AG20443 (cell line): Measurements from ENCODE around the gene SLC35B3.
"Not testable (repeated sequence)": the region's sequence is repeated elsewhere in the genome, so short reads cannot be mapped to it uniquely, and the experiment has no call there.

ENCODE experiments used
- DNase-seq: peaks from one replicate; pipeline ENCODE4 v3.0.0; 2012; ENCODE audit warnings: low spot score, mixed read lengths

The SLC35B3 gene

DNA sequence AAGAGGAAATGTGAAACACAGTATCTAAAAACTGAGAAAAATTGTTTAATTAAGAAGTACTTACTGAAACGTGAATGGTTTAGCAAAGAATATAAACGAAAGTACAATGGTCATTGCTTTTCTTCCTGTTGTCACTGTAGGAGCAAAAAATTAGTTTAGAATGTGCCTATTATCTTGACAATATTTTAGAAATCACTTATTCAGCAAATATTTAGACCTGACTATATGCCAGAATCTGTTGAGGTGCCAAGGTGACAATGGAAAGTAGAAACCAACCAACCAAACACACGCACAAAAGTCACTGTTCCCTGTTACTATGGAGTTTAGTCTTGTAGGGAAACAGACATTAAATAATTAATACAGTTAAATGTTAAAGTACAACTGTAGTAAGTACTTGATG, 20.5 kb downstream of the SLC35B3 start:
- DNase-seq, result no peak

DNA sequence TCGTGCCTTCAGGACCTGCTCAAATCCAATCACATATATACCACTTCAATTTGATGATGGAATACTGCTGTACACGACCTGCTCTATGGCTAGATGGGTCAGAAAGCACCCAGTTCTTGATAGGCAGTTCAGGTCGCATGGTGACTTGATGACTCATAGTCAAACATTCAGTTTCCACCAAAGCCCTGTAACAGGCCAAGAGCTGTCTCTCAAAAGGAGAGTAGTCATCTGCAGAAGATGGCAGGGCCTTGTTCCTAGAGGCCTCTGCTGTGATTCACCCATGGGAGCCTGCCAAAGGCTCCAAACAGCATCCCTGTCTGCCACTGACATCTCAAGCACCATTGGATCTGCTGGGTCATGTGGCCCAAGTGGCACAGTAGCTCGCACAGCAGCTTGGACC, 29.4 kb downstream of the SLC35B3 start:
- not testable (repeated sequence) for DNase-seq

DNA sequence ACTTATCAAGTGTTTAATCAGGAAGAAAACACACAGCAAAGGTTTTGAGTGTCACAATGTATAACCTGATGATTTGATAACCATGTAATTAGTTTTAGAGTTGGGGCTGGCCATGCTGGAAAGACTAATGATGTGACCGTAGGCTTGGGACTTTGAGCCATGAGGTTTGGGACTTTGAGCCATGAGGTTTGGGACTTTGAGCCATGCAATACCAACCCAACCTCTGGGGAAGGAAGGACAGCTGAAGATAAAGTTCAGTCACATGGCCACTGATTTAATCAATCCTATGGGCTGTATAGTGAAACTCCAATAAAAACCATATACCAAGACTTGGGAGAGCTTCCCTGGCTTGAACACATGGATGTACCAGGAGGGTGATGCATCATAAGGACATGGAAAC, 32.8 kb downstream of the SLC35B3 start:
- DNase-seq, result no peak

DNA sequence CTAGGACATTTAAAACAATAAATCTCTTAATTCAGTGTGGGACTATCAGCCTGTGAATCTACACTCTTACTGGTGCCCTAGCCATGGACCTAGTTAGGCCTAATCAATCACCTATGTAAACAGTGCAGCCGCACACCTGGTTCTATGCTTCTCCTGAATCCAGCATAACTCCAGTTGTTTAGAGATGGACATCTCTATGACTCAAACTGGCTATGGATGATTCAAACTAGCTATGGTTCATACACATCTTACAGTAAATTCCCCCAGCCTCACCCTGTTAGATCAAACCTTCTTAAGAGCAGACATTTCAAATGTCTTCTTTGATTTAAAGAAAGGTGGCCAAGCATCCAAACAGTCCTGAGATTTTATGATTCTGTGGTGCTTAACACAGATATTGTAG, 34.7 kb downstream of the SLC35B3 start:
- DNase-seq, result no peak

DNA sequence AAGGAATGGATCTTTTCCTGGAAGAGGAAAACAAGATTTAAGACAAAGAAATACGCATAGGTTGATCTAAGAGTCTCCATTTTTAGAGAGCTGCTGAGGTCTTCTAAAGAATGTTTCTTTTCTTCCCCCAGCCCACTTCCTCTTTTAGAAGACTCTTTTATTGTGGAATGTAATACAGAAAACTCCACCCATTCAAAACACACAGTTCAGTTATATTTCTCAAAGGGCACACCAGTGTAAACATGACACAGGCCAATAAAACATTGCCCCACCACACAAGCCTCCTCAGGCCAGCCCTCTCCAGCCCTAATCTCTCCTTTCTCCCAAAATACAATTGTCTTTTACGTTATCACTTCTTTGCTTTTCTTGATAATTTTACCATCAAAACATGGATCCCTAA, 42.8 kb downstream of the SLC35B3 start:
- DNase-seq, result no peak

DNA sequence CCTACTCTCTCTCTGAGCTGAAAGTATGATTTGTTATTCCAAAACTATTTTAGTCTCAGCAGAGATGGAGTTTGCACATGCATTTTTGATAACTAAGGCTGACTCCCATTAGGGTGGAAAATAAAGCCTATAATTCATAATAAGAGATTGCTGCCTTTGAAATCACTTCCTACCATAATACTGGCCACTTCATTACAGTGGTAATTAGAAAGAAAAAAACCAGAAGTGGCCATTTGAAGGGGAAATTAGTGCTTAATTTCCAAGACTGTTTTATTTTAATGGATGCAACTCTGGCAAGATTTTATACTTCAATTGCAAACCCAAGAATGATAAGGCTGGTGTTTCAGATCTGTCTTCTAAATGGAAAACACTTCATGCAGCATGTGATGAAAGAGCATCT, 43.4 kb downstream of the SLC35B3 start:
- DNase-seq, result no peak

DNA sequence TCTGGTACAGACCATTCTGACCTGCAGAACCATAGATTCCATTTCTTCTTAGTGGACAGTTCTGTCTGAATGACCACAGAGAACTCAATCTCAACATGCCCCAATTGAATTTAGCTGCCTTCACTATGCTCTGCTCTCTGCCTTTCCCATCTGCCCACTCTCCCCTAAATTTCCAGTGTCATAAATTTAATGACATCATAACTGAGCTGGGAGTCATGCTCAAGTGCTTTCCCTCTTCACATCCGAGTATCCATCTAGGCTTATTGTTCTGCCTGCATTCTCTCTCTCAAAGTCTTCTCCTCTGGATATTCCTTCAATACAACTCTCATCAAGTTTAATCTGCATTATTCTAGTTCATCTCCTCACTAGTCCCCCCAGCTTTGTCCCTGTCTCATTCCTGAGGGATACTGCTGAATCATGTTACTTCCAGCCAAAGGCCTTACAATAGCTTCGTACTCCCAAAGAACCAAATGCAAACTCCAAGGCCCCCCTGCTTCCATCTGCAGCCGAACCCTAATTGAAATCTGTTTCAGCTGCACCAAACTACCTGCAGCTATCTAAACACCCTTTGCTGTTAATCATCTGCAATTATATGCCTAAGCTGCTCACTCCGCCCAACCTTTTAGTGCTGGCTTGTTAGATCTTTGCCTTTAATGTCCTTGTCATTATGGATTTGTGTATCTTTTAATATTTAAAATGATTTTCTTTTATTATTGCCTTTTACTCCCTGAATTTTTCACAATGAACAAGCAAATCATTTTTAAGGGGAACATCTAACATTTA, 46.1 kb downstream of the SLC35B3 start:
- no peak for DNase-seq

DNA sequence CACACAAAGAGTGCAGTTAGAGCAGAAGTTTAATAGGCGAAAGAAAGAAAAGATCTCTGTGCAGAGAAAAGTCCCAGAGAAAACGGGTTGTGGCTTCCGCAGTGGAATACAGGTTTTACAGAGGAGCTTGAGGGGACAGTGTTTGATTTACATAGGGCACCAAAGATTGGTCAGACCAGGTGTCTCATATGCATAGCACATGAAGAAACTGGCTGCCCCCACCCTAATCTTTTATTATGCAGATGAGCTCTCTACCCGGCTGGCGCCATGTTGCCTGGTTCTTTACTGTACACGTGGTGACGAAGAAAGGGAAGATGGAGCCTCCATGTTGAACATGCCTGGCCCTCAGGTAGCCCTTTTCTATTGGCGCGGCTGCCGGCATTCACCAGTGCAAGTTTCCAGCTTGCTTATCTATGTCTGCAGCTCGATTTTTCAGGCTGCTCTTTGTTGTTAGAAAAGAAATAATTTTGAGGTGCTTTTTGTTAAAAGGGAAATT, 47.4 kb downstream of the SLC35B3 start:
- DNase-seq, result no peak

DNA sequence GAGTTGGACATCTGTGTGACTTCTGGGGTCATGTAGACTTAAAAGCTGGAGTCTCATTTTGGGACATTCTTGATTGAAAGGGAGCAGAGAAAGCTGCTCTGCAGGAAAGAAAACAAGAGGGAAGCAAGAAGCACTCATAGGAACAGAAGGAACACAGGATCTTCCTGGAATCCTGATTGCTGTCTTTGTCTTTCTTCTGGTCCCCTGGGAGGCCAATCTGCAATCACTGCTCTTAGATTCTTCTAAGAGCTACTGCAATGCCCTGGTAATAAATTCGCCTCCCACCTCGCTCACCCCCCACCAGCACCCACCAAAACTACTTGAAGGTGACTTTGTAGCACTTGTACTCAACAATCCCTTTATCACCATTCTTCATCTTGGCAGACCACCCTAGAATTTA, 51.8 kb downstream of the SLC35B3 start:
- no peak for DNase-seq

DNA sequence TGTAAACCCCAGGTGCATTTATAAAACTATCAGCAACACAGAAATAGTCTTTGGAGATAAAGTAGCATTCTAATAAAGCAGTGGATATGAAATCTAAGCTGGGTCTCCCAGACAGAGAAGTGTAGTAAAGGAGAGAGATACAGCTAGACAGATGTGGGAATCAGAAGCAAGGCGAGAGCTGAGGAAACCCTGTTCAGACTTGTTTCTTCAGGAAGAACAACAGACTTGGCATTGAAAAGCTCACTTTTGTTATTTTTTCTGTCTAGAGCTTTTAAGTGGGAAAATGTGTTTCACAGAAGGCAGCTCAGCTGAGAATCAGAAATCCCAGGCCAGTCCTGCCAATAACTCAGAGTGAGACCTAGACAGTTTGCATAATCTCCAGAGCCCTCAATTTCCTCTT, 52.9 kb downstream of the SLC35B3 start:
- no peak for DNase-seq

DNA sequence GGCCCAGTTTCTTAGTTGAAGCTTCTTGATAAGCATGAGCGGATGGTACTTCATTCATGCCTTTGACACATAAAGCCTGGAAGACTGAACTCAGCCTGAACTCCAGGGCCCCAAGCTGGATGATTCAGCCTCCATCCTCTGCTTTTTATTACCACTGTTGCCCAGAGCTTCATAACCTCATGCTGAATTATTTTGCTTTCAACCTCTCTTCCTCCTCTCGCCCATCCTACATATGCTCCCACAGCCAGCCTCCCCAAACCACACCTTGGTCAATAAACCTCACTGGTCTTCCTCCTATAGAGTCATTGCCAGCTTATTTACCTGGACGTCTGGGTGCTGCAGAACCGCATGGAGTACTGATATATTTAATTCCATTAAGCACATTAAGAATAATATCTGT, 59.4 kb downstream of the SLC35B3 start:
- no peak for DNase-seq
